Lower leg skin (tissue), 3 donors: ENCODE measurements around the gene GNL3.

Source experiments
- CTCF ChIP-seq, 3 donors: fragments of 450-650 bp; IDR thresholded peaks; one replicate each; pipeline ENCODE4 v1.5.1; 2016; ENCODE audit warnings: antibody characterized with exemption in 3 of 3, mild to moderate bottlenecking in 3 of 3, moderate library complexity in 2 of 3
- POLR2A ChIP-seq, 2 donors: fragments of 450-650 bp; IDR thresholded peaks; one replicate each; pipeline ENCODE4 v1.6.1; 2016 to 2017; ENCODE audit warnings: antibody characterized with exemption in 2 of 2, mild to moderate bottlenecking in 1 of 2, moderate library complexity in 1 of 2

- no peak for TF ChIP-seq POLR2A (IDR thresholded peaks at IDR 0.05)
- no peak for TF ChIP-seq CTCF (IDR thresholded peaks at IDR 0.05)
Observed at GRCh38 chr3:52733256-52733891, 47.5 kb downstream of the GNL3 start.
